Thoracic aorta (tissue), 2 donors: Measurements from ENCODE around the gene OXSM. TPM values are rescaled to one million over a fixed set of nuclear protein-coding genes. Genes with fewer than 3 reads are reported as not detected.

ENCODE experiments used
- ATAC-seq: fragments of 150-250 bp; one replicate; pipeline ENCODE4 v1.8.0; 2017; ENCODE audit warnings: low read depth; ENCODE audit not compliant: insufficient number of reproducible peaks, low FRiP score
- DNase-seq: peaks from one replicate; pipeline ENCODE4 v3.0.0-alpha.2; 2020; ENCODE audit warnings: low spot score
- H3K27ac ChIP-seq, 2 donors: fragments of 200-600 bp; sonication (generic); 1 replicate in 1 of 2; 2 replicates in 1 of 2; pipeline ENCODE4 v1.5.1; 2016; ENCODE audit warnings: mild to moderate bottlenecking in 2 of 2, moderate library complexity in 2 of 2
- H3K27me3 ChIP-seq: fragments of 200-600 bp; sonication (generic); replicated peaks from 2 replicates; pipeline ENCODE4 v1.6.0; 2016; ENCODE audit warnings: mild to moderate bottlenecking; ENCODE audit not compliant: insufficient read depth
- H3K36me3 ChIP-seq: fragments of 200-600 bp; sonication (generic); one replicate; pipeline ENCODE4 v1.5.1; 2016
- H3K4me1 ChIP-seq, 2 donors: fragments of 200-600 bp; sonication (generic); 1 replicate in 1 of 2; 2 replicates in 1 of 2; pipeline versions ENCODE4 v1.5.1 to v1.6.0; 2016; ENCODE audit warnings: low read depth in 2 of 2, mild to moderate bottlenecking in 1 of 2; ENCODE audit not compliant: control insufficient read depth in 1 of 2
- H3K4me3 ChIP-seq: fragments of 200-600 bp; sonication (generic); 2 replicates; pipeline ENCODE4 v1.5.1; 2016; ENCODE audit warnings: mild to moderate bottlenecking
- H3K9me3 ChIP-seq: fragments of 200-600 bp; sonication (generic); 2 replicates; pipeline ENCODE4 v1.5.1; 2016
- total RNA-seq, 2 donors: library from RNA; depleted of rRNA; stranded (reverse); fragments of >200 nt; gene quantifications; one replicate each; pipeline versions ENCODE4 v1.1.0 to v1.2.3, GENCODE V29; 2016
- TF ChIP-seq, protein P1 (sequence below): fragments of 200-600 bp; sonication (generic); IDR thresholded peaks from one replicate; pipeline ENCODE4 v1.5.1; 2019; ENCODE audit warnings: antibody characterized with exemption

OXSM gene
- total RNA-seq: 1 to 10 TPM; 3.8 to 8.4 TPM

GRCh38 chr3:25789596-25790556 lies at the start of gene OXSM:
Gene OXSM, plus strand, starts transcription at chr3:25790090. Its CDS starts 931 bp downstream, at chr3:25791021.
- peaks cover 10 to 15% of the 10 kb centered on the region in 2 donors for H3K4me1 ChIP-seq

GRCh38 chr3:25744470-25744869 lies 45.4 kb upstream of the OXSM start:
- no peak overlapping the region for H3K4me3 ChIP-seq
- H3K36me3 ChIP-seq: peaks cover 11% of the 10 kb centered on the region
- no peaks in the 10 kb centered on the region for H3K9me3 ChIP-seq
- no peak for DNase-seq
- no peak overlapping the region for H3K27ac ChIP-seq
- TF ChIP-seq, protein P1, sequence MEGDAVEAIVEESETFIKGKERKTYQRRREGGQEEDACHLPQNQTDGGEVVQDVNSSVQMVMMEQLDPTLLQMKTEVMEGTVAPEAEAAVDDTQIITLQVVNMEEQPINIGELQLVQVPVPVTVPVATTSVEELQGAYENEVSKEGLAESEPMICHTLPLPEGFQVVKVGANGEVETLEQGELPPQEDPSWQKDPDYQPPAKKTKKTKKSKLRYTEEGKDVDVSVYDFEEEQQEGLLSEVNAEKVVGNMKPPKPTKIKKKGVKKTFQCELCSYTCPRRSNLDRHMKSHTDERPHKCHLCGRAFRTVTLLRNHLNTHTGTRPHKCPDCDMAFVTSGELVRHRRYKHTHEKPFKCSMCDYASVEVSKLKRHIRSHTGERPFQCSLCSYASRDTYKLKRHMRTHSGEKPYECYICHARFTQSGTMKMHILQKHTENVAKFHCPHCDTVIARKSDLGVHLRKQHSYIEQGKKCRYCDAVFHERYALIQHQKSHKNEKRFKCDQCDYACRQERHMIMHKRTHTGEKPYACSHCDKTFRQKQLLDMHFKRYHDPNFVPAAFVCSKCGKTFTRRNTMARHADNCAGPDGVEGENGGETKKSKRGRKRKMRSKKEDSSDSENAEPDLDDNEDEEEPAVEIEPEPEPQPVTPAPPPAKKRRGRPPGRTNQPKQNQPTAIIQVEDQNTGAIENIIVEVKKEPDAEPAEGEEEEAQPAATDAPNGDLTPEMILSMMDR: no peak
- no peaks in the 10 kb centered on the region for H3K4me1 ChIP-seq
- no peaks in the 10 kb centered on the region for H3K27me3 ChIP-seq
- no peak for ATAC-seq

More at GRCh38 chr3:25789596-25790556, at the start of gene OXSM:
- TF ChIP-seq, protein P1: no peak
- Histone ChIP-seq H3K9me3 (no peaks in the 10 kb centered on the region), H3K36me3 (no peaks in the 10 kb centered on the region), H3K27ac (peak within 1 kb of the TSS; percentile 69 to 85), H3K27me3 (no peaks in the 10 kb centered on the region), H3K4me3 (peak within 1 kb of the TSS; percentile 83)
- DNase-seq (peak; percentile 69), ATAC-seq (peak; percentile 95)

GRCh38 chr3:25747033-25747432 lies 42.9 kb upstream of the OXSM start:
- H3K27me3 ChIP-seq: no peaks in the 10 kb centered on the region
- DNase-seq (no peak), ATAC-seq (no peak)
- TF ChIP-seq, protein P1: no peak
- no peaks in the 10 kb centered on the region for H3K4me1 ChIP-seq
- no peak overlapping the region for H3K4me3 ChIP-seq
- peaks cover 20% of the 10 kb centered on the region for H3K36me3 ChIP-seq
- no peaks in the 10 kb centered on the region for H3K9me3 ChIP-seq
- no peak overlapping the region for H3K27ac ChIP-seq

- no peak for ATAC-seq
- Histone ChIP-seq H3K27ac (no peak overlapping the region), H3K36me3 (peaks cover 20% of the 10 kb centered on the region)
These were observed 41.7 kb upstream of the OXSM start for GRCh38 chr3:25748189-25748588.

DNA sequence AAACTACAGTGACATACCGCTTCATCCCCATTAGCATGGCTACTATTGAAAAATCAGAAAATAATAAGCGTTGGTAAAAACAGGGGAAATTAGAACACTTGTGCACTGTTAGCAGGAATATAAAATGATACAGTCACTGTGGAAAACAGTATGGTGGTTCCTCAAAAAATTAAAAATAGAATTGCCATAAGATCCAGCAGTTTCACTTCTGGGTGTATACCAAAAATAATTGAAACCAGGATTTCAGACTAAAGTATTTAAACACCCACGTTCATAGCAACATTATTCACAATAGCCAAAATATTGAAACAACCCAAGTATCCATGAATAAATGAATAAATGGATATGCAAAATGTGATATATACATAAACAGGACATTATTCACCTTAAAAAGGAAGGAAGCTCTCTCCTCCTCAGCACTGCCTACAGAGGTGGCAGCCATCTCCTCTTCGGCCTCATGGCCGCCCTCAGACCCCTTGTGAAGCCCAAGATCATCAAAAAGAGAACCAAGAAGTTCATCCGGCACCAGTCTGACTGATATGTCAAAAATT lies 40.8 kb upstream of the OXSM start:
- ATAC-seq: no peak
- peaks cover 20% of the 10 kb centered on the region for H3K36me3 ChIP-seq
- no peaks in the 10 kb centered on the region for H3K4me1 ChIP-seq
- H3K27me3 ChIP-seq: no peaks in the 10 kb centered on the region
- H3K9me3 ChIP-seq: no peaks in the 10 kb centered on the region
- no peak overlapping the region for H3K27ac ChIP-seq
- TF ChIP-seq, protein P1: no peak
- DNase-seq: no peak
- H3K4me3 ChIP-seq: no peak overlapping the region

More at GRCh38 chr3:25748189-25748588, 41.7 kb upstream of the OXSM start:
- no peak for DNase-seq
- Histone ChIP-seq H3K9me3 (no peaks in the 10 kb centered on the region), H3K27me3 (no peaks in the 10 kb centered on the region), H3K4me1 (no peaks in the 10 kb centered on the region), H3K4me3 (no peak overlapping the region)
- TF ChIP-seq, protein P1: no peak
